B cell (primary cell): ENCODE results near the gene RSPH1. TPM values are rescaled to one million over a fixed set of nuclear protein-coding genes. Genes with fewer than 3 reads are reported as not detected.

Experiments
- ATAC-seq: fragments of 200-7000 bp; cut with Tn5 transposase; one replicate; pipeline ENCODE4 v1.10.0; 2021; ENCODE audit warnings: low read depth, mild to moderate bottlenecking, moderate number of reproducible peaks, moderate library complexity
- CTCF ChIA-PET: fragments of 350-600 bp; sonication (Branson Sonifier 250); formaldehyde crosslinking; loops from one replicate; lab custom pipeline; 2021; ENCODE audit warnings: antibody characterized with exemption, inconsistent platforms; lab: Charles Lee
- POLR2A ChIA-PET: fragments of 350-600 bp; sonication (Branson Sonifier 250); formaldehyde crosslinking; loops from one replicate; lab custom pipeline; 2021; ENCODE audit warnings: antibody characterized with exemption; lab: Charles Lee
- DNase-seq: peaks from one replicate; pipeline ENCODE4 v3.0.0; 2013
- H2AFZ ChIP-seq: 2 replicates; pipeline ENCODE4 v1.6.1; 2012; ENCODE audit warnings: mild to moderate bottlenecking, low read depth, low read length; ENCODE audit not compliant: insufficient read depth, poor library complexity, severe bottlenecking
- H3K27ac ChIP-seq, 2 donors: 1 replicate in 1 of 2; 2 replicates in 1 of 2; pipeline ENCODE4 v1.5.1; 2012 to 2013; ENCODE audit warnings: low read length in 2 of 2, mild to moderate bottlenecking in 2 of 2, moderate library complexity in 1 of 2
- H3K27me3 ChIP-seq, 4 experiments: fragments of 200-600 bp in 1 of 4; sonication (generic) in 1 of 4; replicated peaks in 1 of 4; 1 replicate in 2 of 4; 2 replicates in 2 of 4; pipeline versions ENCODE4 v1.6.1 to v1.7.0; 2013 to 2016; ENCODE audit warnings: low read length in 3 of 4, mild to moderate bottlenecking in 2 of 4, mixed read lengths in 1 of 4, moderate library complexity in 1 of 4; ENCODE audit not compliant: insufficient read depth in 4 of 4, control insufficient read depth in 3 of 4; ENCODE audit errors: control extremely low read depth in 1 of 4
- H3K36me3 ChIP-seq, 2 experiments: replicated peaks in 1 of 2; 1 replicate in 1 of 2; 2 replicates in 1 of 2; pipeline versions ENCODE4 v1.6.1 to v1.7.1; 2013; ENCODE audit warnings: low read length in 1 of 2; ENCODE audit not compliant: insufficient read depth in 2 of 2, control insufficient read depth in 1 of 2; ENCODE audit errors: control extremely low read depth in 1 of 2, extremely low read depth in 1 of 2
- H3K4me1 ChIP-seq, 2 donors: fragments of 200-600 bp in 1 of 2; sonication (generic) in 1 of 2; 1 replicate in 1 of 2; 2 replicates in 1 of 2; pipeline versions ENCODE4 v1.5.1 to v1.6.1; 2013 to 2017; ENCODE audit warnings: low read length in 2 of 2; ENCODE audit not compliant: control insufficient read depth in 2 of 2, insufficient read depth in 2 of 2
- H3K4me2 ChIP-seq: replicated peaks from 2 replicates; pipeline ENCODE3; 2012; ENCODE audit warnings: mild to moderate bottlenecking, low read depth, low read length; ENCODE audit not compliant: poor library complexity, severe bottlenecking
- H3K4me3 ChIP-seq, 5 experiments: fragments of 200-600 bp in 1 of 5; sonication (generic) in 1 of 5; 1 replicate in 3 of 5; 2 replicates in 2 of 5; pipeline versions ENCODE4 v1.5.1 to v1.7.0; 2011 to 2016; ENCODE audit warnings: low read length in 4 of 5, mild to moderate bottlenecking in 4 of 5, low read depth in 2 of 5, control low read depth in 1 of 5, moderate library complexity in 1 of 5; ENCODE audit not compliant: insufficient read depth in 1 of 5; ENCODE audit errors: control extremely low read depth in 1 of 5, extremely low read depth in 1 of 5
- H3K79me2 ChIP-seq: fragments of 200-600 bp; sonication (generic); one replicate; pipeline ENCODE4 v1.6.0; 2016; ENCODE audit warnings: low read length; ENCODE audit not compliant: control insufficient read depth, insufficient read depth
- H3K9ac ChIP-seq: fragments of 200-600 bp; sonication (generic); 2 replicates; pipeline ENCODE4 v1.6.1; 2017; ENCODE audit warnings: mild to moderate bottlenecking, low read length, moderate library complexity
- H3K9me3 ChIP-seq, 3 donors: one replicate each; pipeline versions ENCODE4 v1.6.1 to v1.7.1; 2013; ENCODE audit warnings: low read length in 2 of 3; ENCODE audit not compliant: control insufficient read depth in 2 of 3, insufficient read depth in 1 of 3; ENCODE audit errors: control extremely low read depth in 1 of 3
- H4K20me1 ChIP-seq: 2 replicates; pipeline ENCODE4 v1.6.0; 2012; ENCODE audit warnings: mild to moderate bottlenecking, low read length; ENCODE audit not compliant: insufficient read depth, control insufficient read depth, poor library complexity, severe bottlenecking
- H3K27ac Mint-ChIP-seq: one replicate; pipeline ENCODE4 v1.8.0; 2021; ENCODE audit warnings: mixed read lengths
- H3K27me3 Mint-ChIP-seq: one replicate; pipeline ENCODE4 v1.8.0; 2021; ENCODE audit warnings: mixed read lengths
- H3K4me1 Mint-ChIP-seq: one replicate; pipeline ENCODE4 v1.8.0; 2021; ENCODE audit warnings: mixed read lengths
- H3K4me3 Mint-ChIP-seq: one replicate; pipeline ENCODE4 v1.8.0; 2021; ENCODE audit warnings: mixed read lengths
- H3K9me3 Mint-ChIP-seq: one replicate; pipeline ENCODE4 v1.8.0; 2022; ENCODE audit warnings: mixed read lengths; ENCODE audit not compliant: insufficient read depth
- CTCF ChIP-seq: fragments of 200-600 bp; IDR thresholded peaks from one replicate; pipeline ENCODE4 v1.8.0; 2022; ENCODE audit warnings: antibody characterized with exemption, mild to moderate bottlenecking
- EZH2 ChIP-seq: IDR thresholded peaks from 2 replicates; pipeline ENCODE4 v1.6.1; 2012; ENCODE audit warnings: borderline replicate concordance, low read depth, mild to moderate bottlenecking, moderate library complexity, low read length; ENCODE audit not compliant: insufficient read depth, poor library complexity, severe bottlenecking
- WGBS: methylation state at CpG from one replicate; pipeline ENCODE4 v1.1.5; 2013; ENCODE audit warnings: missing lambda C conversion rate; ENCODE audit not compliant: insufficient coverage; 5-methylcytosine and 5-hydroxymethylcytosine counted together
- intact Hi-C: fragments of 100-400 bp; cut with micrococcal nuclease; formaldehyde crosslinking; loops from one replicate; pipeline ENCODE4 v1.10.0; 2022
- polyA plus RNA-seq: library from polyadenylated mRNA; depleted of rRNA; stranded (reverse); fragments of >200 nt; gene quantifications from 2 replicates; pipeline ENCODE4 v1.2.3, GENCODE V29; 2012
- total RNA-seq, 2 donors: library from RNA; stranded (reverse); fragments of 120-200 nt in 1 of 2; gene quantifications; 1 replicate in 1 of 2; 2 replicates in 1 of 2; pipeline versions ENCODE4 v1.2.3 to v1.2.4, GENCODE V29; 2013 to 2022

Gene RSPH1
- total and polyA plus RNA-seq, 2 donors (not counting 1 experiment from before 2014, with no cell fraction given), result 0.10 to 0.64 TPM

- H3K4me1 Mint-ChIP-seq, result peaks cover 14% of the 10 kb centered on the region
- no peak for TF ChIP-seq EZH2
- TF ChIP-seq CTCF, result no peak
- ChIA-PET POLR2A (no interaction called here), CTCF (no interaction called here)
- H3K4me1 ChIP-seq, result peaks cover 3 to 13% of the 10 kb centered on the region in 2 donors
- no peak for DNase-seq
- H3K4me2 ChIP-seq, result no peak overlapping the region
- no peak overlapping the region for H3K27ac Mint-ChIP-seq
- H3K9me3 Mint-ChIP-seq, result no peaks in the 10 kb centered on the region
- no peak overlapping the region for H2AFZ ChIP-seq
- H3K27ac ChIP-seq, result no peak overlapping the region
- WGBS, result 96% methylated on average over 3 of the region's 8 CpGs
- ATAC-seq, result no peak
- H3K36me3 ChIP-seq, result peaks cover 11 to 78% of the 10 kb centered on the region in 2 experiments
- intact Hi-C loops, result no loop called here
- H3K27me3 Mint-ChIP-seq, result no peaks in the 10 kb centered on the region
- peaks cover 20% of the 10 kb centered on the region for H4K20me1 ChIP-seq
- H3K79me2 ChIP-seq, result peaks cover 17% of the 10 kb centered on the region
- H3K4me3 Mint-ChIP-seq, result no peak overlapping the region
- H3K9me3 ChIP-seq, result no peaks in the 10 kb centered on the region
- no peaks in the 10 kb centered on the region for H3K27me3 ChIP-seq
- no peak overlapping the region for H3K9ac ChIP-seq
- no peak overlapping the region for H3K4me3 ChIP-seq
Measured at GRCh38 chr21:42542196-42542595, 46.2 kb upstream of the RSPH1 start.

GRCh38 chr21:42541618-42542017 is 45.6 kb upstream of the RSPH1 start:
- POLR2A ChIA-PET, result no interaction called here
- CTCF ChIA-PET, result no interaction called here
- TF ChIP-seq EZH2 (no peak), CTCF (no peak)

More at GRCh38 chr21:42541618-42542017, 45.6 kb upstream of the RSPH1 start:
- peaks cover 20% of the 10 kb centered on the region for H4K20me1 ChIP-seq
- no peak overlapping the region for H2AFZ ChIP-seq
- H3K4me2 ChIP-seq, result no peak overlapping the region
- H3K27me3 ChIP-seq, result no peaks in the 10 kb centered on the region
- H3K36me3 ChIP-seq, result peaks cover 8 to 76% of the 10 kb centered on the region in 2 experiments
- Mint-ChIP-seq H3K9me3 (no peaks in the 10 kb centered on the region), H3K4me3 (no peak overlapping the region), H3K27me3 (no peaks in the 10 kb centered on the region), H3K27ac (no peak overlapping the region), H3K4me1 (peaks cover 19% of the 10 kb centered on the region)
- H3K4me1 ChIP-seq, result peaks cover 8 to 18% of the 10 kb centered on the region in 2 donors
- DNase-seq, result no peak
- no peak overlapping the region for H3K9ac ChIP-seq
- no peak for ATAC-seq
- intact Hi-C loops, result no loop called here
- H3K9me3 ChIP-seq, result no peaks in the 10 kb centered on the region
- no peak overlapping the region for H3K4me3 ChIP-seq
- H3K79me2 ChIP-seq, result peaks cover 23% of the 10 kb centered on the region
- no peak overlapping the region for H3K27ac ChIP-seq
